ENCODE measurements around the gene NABP1. TPM values are rescaled to one million over a fixed set of nuclear protein-coding genes. Genes with fewer than 3 reads are reported as not detected.

NABP1 gene
- total RNA-seq, 1 experiment from 2014 or later = 3.2 TPM

DNA sequence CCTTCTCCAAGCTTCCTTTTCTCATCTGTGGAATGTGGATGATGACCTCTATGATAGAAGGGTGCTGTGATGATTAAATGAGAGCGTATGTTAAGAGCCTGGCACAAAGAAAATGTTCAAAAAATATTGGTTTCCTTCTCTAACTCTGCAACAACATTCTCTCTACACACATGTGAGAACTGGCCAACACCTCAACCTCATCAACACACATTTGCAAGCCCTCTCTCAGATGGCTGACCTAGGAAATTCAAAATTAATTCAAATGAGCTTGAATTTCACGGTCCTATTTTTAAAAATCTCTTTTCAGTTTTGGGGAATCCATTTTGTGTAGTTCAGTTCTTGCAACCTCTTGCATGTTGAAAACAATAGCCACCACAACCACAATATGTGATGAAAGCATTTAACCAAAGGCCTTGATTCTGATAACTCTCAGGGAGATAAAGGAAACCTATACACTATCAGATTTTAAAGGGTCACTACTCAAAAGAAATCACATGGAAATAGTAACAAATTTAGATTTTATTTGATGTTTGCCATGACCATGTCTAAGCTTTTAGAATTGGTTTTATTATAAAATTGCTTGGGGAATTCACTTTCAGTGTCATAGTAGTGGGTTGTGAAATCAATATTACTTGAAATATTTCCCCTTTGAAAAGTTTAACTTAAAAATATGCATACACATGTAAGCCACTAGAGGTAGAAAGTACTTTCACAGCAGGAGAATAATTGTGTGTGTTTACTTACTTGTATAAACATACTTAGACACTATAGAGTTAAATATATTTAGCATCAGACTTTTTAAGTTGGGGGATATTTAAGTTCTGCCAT, 16.6 kb upstream of the NABP1 start:
- no peaks in the 10 kb centered on the region for H3K23me2 ChIP-seq (ENCODE audit: insufficient read length, low read depth, low read length, poor library complexity, severe bottlenecking)
- DNase-seq = no peak
- no peaks in the 10 kb centered on the region for H3K4me1 ChIP-seq (ENCODE audit: insufficient read depth, low read length)
- no peak overlapping the region for H2BK12ac ChIP-seq (ENCODE audit: insufficient read length, low read depth, low read length)
- Mint-ChIP-seq H3K36me3 (ENCODE audit: insufficient read depth in 1 of 3, low read depth in 3 of 3) (no peaks in the 10 kb centered on the region), H3K4me1 (peaks cover 0 to 4% of the 10 kb centered on the region in 2 experiments; a peak in 2 of 4 replicates), H3K9me3 (peaks cover 0 to 2% of the 10 kb centered on the region in 2 experiments; a peak in 1 of 5 replicates), H3K4me3 (no peak overlapping the region), H3K27me3 (ENCODE audit: low read depth) (no peaks in the 10 kb centered on the region), H3K27ac (no peak overlapping the region)
- no peaks in the 10 kb centered on the region for H3K79me1 ChIP-seq (ENCODE audit: insufficient read depth, low read depth, low read length, poor library complexity, severe bottlenecking)
- no peak overlapping the region for H3K14ac ChIP-seq (ENCODE audit: insufficient read depth, low read length)
- H3K18ac ChIP-seq (ENCODE audit: insufficient read length, low read depth, low read length) = no peak overlapping the region
- no peak overlapping the region for H2BK15ac ChIP-seq (ENCODE audit: low read depth, low read length)
- no peak overlapping the region for H3K4ac ChIP-seq (ENCODE audit: low read depth, low read length)
- no peak overlapping the region for H4K8ac ChIP-seq (replicated peaks; ENCODE audit: insufficient read length, low read depth, low read length)
- no CpG with 5 or more reads among the region's 2 CpGs for WGBS (ENCODE audit: extremely low coverage, insufficient read length, low lambda C conversion rate)
- TF ChIP-seq, protein P1, sequence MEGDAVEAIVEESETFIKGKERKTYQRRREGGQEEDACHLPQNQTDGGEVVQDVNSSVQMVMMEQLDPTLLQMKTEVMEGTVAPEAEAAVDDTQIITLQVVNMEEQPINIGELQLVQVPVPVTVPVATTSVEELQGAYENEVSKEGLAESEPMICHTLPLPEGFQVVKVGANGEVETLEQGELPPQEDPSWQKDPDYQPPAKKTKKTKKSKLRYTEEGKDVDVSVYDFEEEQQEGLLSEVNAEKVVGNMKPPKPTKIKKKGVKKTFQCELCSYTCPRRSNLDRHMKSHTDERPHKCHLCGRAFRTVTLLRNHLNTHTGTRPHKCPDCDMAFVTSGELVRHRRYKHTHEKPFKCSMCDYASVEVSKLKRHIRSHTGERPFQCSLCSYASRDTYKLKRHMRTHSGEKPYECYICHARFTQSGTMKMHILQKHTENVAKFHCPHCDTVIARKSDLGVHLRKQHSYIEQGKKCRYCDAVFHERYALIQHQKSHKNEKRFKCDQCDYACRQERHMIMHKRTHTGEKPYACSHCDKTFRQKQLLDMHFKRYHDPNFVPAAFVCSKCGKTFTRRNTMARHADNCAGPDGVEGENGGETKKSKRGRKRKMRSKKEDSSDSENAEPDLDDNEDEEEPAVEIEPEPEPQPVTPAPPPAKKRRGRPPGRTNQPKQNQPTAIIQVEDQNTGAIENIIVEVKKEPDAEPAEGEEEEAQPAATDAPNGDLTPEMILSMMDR (conservative IDR thresholded peaks at IDR 0.05) = no peak
- no peak overlapping the region for H4K5ac ChIP-seq (ENCODE audit: insufficient read length, low read depth, low read length)
- no peak overlapping the region for H2BK20ac ChIP-seq (ENCODE audit: low read depth, low read length, poor library complexity, severe bottlenecking)
- no peaks in the 10 kb centered on the region for H3K79me2 ChIP-seq (ENCODE audit: insufficient read depth, low read length)
- H2BK5ac ChIP-seq (ENCODE audit: insufficient read length, low read length) = no peak overlapping the region
- no peak overlapping the region for H3K27ac ChIP-seq (ENCODE audit: insufficient read length, low read depth, low read length)
- no peak overlapping the region for H3T11ph ChIP-seq (ENCODE audit: low read length)
- H3K23ac ChIP-seq (ENCODE audit: insufficient read length, low read depth, low read length) = no peak overlapping the region
- H4K91ac ChIP-seq (ENCODE audit: insufficient read length, low read depth, low read length) = no peak overlapping the region
- H3K56ac ChIP-seq (ENCODE audit: insufficient read length, low read depth, low read length) = no peak overlapping the region
- H4K20me1 ChIP-seq (ENCODE audit: control insufficient read depth, insufficient read depth, insufficient read length) = no peaks in the 10 kb centered on the region
- H2BK120ac ChIP-seq (ENCODE audit: low read depth, low read length, poor library complexity, severe bottlenecking) = no peak overlapping the region
- H3K9ac ChIP-seq (ENCODE audit: extremely low read depth, insufficient read length, low read length) = no peak overlapping the region
- H3K27me3 ChIP-seq (ENCODE audit: insufficient read depth, low read length) = no peaks in the 10 kb centered on the region
- H2AK5ac ChIP-seq (ENCODE audit: insufficient read length, low read length) = no peak overlapping the region
- H3K4me2 ChIP-seq (ENCODE audit: insufficient read depth, insufficient read length, low read length) = no peak overlapping the region
- no peak overlapping the region for H2AFZ ChIP-seq (ENCODE audit: low read length)
- H3K9me3 ChIP-seq (ENCODE audit: control insufficient read depth, low read depth, low read length) = no peaks in the 10 kb centered on the region

All from H9 (cell line).